SU-DHL-6 (cell line): ENCODE results near the gene LRRK1.

Source experiments
- CTCF ChIP-seq: fragments of 200-600 bp; sonication (generic); IDR thresholded peaks from one replicate; pipeline ENCODE4 v1.5.1; 2017; ENCODE audit warnings: antibody characterized with exemption, mild to moderate bottlenecking, low read length, moderate library complexity; ENCODE audit not compliant: insufficient read depth, poor library complexity, severe bottlenecking
- EZH2phosphoT487 ChIP-seq: fragments of 200-600 bp; sonication (generic), shearing (Covaris generic); conservative IDR thresholded peaks from 2 replicates; pipeline ENCODE4 v1.6.1; 2018; ENCODE audit warnings: mild to moderate bottlenecking, antibody characterized with exemption, low read length, moderate library complexity, mixed read lengths

- no peak for TF ChIP-seq CTCF
- TF ChIP-seq EZH2phosphoT487: no peak
Observed at GRCh38 chr15:101045835-101046691, 126.9 kb downstream of the LRRK1 start.
